GM11168 (cell line): ENCODE results near the gene C1orf159.

Experiments
- in situ Hi-C: fragments of 300-500 bp; cut with MboI; formaldehyde crosslinking; loops from one replicate; pipeline ENCODE4 v1.12.0; 2022; ENCODE audit warnings: low sequenced_read_pairs; ENCODE audit not compliant: unreplicated experiment

The C1orf159 gene

DNA sequence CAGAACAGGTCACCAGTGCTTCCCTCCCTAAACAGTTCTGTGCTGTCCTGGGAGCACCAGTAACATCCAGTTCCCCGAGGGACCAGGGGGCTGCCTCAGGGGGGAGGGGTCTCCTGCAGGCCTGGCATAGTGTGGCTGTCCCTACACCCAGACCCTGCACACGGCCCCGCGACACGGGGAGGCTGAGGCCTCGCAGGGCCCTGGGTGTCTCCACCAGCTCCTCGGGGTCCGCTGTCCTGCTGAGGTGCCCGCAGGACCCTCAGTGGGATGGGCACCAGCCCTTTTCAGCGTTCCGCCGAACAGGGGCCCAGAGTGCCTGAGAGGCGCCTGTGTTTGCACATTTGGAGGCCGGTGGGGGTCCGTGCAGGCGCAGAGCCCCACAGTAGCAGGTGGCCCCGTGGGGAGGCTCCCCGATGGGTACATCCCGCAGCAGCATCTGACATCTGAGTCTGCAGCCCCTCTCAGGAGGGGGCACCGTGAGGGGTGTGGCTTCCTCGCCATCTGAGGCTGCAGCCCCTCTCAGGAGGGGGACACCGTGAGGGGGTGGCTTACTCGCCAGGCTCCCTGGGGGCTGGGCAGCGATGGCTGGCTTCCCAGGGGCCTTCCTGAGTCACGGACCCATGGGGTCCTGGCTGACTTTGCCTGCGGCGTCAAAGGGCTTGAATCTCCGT lies 18.5 kb upstream of the C1orf159 start:
- in situ Hi-C loops, result no loop called here

DNA sequence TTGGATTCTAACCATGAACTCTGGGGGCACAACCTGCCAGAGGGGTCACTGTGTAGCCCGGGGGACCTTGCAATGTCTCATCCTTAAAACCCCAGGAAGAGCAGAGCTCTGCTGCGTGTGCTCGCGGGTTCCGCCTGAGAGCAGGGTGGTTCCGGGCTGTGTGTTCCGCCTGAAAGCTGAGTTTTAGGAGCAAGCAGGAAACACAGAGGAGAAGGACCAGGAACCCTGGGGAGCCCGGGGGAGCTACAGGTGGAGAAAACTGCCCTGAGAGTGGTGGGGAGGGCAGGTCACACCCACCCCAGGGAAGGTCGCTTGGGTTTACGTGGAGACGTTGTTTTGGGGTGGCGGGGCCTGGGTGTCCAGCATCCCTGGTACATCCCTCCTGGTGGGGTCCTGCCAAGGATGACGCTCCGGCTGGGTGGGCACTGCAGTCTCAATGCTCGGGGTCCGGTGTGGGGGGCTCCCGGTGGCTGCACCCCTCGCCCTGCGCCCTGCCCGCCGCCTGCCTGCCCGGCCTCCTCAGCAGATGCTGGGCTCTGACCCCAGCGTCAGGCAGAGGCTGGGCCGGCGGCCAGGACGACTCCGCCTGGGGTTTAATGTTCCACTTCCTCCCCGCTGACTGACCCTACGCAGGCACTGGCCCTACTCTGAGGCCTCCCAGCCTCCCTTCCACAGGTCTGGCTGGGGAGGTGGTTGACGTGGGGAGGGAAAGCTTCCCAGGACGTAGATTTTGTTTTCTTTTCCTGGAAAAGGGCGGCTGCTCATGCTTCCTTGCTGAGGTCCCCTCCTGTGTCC lies 17.3 kb upstream of the C1orf159 start:
- in situ Hi-C loops, result no loop called here

DNA sequence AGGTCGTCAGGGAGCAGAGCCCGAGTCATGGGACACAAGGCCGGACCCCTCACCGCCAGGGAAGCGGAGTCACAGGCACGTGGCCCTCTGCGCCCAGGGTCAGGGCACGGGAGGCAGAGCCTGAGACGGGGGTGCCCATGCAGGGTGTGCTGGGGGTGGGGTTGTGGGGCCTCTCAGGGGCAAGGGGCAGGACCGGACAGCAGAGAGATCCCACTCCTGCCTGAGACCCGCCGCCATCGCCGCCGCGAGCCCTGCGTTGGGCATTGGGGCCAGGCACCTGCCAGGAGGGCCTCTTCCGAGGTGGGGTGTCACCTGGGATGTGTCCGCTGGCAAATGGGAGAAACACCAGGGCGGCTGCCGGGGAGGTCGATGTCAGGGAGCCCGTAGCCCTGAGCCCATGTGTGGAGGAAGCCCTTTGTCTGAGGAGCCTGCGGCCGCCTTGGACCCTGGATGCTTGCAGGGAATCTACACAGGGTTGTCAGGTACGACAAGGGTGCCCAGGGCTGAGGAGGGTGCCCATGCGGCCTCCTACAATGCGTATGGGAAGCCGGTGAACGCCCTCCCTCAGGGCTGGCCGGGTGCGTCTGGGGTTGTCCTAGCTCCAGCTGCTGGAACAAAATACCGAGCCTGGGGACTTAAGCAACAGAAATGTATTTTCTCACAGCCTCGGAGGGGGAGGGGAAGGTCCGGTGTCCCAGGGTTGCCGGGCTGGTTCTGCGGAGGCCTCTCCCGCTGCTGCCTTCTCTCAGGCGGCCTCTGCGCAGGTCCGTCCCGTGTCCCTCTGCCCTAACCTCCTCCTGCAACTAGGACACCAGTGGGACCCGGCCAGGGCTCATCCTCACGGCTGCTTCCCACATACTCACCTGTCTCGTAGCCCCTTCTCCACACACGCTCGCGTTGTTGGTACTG lies 16.4 kb upstream of the C1orf159 start:
- in situ Hi-C loops, result no loop called here

DNA sequence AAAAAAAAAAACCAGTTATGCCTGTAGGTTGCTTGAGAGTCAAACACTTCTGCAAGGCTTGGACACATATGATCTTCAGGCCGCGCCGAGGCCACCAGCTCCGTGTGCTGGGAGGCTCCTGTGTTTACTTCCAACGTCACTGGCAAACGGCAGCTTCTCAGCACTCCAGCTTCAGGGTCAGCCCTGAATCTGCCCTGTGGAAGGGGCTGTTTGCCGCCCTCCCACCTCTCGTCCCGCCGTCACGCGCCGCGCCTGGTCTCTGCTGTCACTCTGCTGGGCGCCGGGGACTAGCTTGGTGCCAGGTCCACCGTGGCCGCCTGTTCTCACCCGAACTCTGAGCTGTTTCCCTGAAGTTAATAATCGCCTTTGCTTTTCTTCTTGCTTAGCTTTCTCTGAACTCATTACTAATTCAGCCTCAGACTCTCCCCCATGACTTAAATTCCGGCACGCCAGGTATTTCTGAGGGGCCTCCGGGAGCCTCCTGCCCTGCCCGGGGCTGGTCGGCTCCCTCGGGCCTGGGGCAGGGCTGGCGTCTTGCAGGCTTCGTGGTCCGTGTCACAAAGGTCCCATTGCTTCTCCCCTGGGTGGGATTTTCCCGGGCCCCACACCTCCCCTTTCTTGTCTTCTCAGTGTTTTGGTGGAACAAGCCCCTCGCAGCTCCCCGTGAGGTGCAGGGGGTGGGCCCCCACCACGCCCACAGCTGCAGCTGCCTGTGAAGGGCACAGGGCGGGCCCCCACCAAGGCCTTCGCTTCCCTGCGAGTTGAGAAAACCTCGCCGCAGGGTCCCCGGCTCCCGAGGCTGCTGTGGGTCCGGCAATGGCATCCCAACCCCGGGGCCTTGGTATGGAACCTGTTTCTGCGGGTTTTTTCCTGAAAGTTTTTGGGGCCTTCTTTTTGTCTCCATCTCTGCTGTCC lies 14.6 kb upstream of the C1orf159 start:
- in situ Hi-C loops, result no loop called here

DNA sequence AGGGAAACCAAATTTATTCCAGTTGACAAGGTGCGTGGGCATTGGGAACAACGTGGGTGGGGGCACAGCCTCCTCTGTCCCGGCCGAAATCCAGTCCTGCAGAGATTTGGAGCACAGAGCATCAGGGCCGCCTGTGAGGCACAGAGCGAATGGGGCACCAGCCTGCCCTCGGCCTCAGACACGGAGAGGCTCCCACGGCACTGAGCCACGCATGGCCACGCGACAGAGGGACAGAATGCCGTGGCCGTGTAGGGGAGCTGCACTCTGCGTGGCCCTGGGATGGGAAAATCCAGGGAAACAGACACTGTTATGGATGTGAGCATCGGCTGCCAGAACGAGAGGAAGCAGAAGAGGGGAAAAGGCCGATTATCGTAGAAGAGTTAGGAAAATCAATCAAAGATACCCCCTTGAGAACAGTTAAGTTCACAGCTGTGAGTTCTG lies 13.5 kb upstream of the C1orf159 start:
- in situ Hi-C loops, result no loop called here

DNA sequence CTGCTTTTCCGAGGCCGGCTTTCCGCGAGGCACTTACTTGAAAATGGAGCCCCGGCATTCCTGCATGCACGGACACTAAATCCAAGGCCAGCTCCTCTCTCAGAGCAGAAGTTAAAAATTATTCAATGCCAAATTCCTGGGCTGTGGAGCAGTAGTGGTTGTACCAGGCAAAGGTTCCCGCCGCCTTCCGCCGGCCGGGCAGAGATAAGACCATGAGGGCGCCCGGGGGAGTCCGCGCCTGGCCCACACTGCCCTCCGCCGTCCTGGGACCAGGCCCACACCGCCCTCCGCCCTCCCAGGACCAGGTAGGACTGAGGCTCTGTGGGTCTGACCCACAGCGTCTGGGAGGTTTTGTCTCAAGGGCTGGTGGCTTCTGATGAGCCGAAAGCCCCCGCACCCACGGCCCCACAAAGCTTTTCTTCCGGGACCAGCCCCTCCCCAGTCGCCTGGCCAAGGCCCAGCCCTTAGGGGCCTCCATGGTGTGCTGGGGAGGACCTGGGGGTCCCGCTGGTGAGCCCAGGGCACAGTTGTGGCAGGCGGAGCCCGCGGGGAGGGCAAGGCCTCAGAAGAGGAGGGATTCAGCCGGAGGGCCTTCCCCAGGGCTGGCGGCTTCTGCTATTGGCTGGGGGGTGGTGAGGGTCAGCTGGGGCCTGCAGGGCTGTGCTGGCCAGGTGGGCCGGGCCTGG lies 12.7 kb upstream of the C1orf159 start:
- in situ Hi-C loops, result no loop called here

DNA sequence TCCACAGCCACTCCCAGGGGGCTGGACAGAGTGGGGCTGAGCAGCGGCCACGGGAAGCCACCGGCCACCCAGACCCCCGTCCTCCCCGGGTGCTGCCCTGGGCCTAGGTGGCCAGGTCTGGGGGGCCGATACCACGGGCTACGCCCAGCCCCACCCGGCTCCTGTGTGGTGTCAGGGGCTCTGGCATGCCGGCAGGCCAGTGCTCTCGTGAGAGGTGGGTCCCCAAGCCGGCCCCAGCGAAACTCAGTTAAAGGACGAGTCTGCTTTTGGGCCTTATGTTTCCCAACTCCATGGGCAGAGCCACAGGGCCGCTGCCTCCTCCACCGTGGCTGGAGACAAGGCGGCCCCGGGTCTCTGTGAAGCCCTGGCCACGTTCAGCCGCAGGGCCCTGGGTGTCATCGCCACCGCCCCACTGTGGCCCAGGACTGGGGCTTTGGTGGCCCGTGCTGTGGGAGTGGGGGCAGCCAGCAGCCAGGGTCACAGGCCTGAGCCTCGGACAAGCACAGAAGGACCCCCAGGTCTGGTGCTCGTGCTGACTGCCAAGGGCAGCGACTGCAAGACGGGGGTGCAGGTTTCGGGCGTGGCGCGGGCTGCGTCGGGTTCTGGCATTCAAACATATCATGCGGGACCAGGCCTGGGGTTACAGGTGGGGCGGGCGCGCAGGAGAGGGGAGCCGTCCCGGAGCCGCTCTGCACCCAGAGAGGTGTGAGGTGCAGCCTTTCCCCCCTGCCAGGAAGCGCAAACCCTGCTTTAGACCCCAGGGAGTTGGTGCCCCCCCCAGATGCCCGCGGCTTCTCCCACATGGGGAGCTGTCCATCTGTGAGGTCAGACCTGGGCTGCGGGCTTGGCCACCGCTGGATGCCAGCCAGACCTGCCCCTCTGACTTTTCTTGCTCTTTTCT lies 11.9 kb upstream of the C1orf159 start:
- in situ Hi-C loops, result no loop called here

DNA sequence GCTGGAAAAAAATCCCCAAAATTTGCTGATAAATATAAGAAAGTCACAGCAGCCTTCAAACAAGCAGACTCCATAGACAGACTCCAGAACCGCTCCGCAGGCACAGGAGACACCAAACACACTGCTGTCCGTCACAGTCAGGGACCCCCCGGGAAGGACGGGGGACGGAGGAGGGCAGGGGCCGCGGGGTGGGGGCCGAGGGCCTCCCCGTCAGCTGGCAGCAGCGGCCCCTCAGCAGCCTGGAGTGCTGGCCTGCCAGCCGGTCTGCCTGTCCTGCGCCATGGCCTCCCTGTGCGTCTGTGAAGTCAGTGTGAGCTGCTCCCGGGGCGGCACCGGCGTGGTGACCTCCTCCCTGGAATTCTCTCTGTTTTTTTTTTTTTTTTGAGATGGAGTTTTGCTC lies 10.1 kb upstream of the C1orf159 start:
- in situ Hi-C loops, result no loop called here

DNA sequence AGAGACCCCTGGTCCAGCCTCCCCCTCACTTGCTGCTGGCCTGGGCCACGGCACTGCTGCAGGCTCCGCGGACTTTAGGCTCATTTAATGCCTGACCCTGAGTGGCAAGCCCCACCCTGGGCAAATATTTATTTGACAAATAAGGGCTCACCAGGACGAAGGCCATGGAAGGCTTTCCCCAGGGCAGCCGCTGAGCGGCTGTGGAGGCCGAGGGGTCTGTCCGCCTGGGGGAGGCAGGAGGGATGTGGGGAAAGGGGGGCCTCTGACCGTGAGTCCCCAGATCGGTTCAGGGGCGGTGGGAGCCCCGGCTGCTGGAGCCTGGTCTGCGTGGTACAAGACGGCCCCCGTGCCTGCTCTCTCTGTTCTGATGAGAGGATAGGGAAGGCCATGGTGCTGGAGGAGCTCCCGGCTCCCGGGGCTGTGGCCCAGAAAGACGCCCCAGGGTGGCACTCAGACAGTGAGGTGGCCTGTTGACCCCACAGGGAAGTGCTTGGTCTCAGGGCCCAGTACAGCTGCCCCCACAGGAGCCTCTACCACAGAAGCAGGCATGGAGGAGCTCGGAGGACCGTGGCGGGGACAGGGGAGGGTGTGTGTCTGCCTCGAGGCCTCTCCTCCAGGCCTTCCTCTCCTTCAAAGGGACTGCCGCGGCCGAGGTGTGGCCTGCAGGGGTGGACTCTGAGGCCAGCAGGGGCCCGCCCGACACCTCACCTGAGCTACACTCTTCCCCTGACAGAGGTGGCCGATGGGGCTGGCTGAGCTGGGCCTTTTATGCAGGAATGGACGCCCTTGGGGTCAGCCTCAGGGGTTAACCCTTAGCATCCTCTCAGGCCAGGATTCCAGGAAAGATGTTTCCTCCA lies 9.1 kb upstream of the C1orf159 start:
- in situ Hi-C loops, result no loop called here

DNA sequence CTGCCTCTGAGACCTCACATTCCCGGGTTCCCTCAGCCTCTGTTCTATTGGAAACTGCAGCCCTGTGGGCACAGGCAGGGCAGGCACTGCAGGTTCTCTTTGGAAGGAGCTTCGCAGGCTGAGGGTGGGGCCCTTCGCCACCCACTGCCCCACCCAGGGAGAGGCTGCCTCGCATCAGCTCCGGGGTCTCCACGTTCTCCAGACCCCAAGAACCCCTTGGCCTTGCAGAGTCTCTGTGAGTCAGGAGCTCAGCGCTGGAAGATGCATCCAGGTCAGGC lies 8.6 kb upstream of the C1orf159 start:
- in situ Hi-C loops, result no loop called here

DNA sequence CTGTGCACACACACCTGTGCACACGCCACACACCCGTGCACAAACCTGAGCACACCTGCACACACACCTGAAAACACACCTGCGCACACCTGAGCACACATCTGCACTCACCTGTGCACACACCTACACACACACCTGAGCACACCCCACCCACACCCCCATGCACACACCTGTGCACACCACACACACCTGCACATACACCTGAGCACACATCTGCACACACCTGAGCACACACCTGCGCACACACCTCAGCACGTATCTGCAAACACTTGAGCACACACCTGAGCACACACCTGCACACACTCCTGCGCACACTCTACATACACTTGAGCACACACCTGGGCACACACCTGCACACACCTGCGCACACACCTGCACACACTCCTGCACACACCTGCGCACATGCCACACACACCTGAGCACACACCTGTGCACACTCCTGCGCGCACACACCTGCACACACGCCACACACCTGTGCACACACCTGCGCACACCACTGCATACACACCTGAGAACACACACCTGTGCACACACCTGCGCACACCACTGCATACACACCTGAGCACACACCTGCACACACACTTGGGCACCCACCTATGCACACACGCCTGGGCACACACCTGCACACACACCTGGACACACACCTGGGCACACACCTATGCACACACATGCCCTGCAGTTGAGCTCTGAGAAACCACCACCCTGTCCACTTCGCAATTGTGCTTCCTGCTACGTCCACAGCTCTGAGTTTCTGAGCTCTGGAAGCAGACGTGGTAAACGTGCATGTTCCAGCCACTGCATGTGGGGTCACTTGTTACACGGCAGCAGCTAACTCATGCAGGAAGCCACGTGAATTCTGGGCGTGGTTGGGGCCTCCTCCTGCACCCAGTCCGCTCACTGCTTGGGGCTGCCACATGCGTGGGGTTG lies 8.0 kb upstream of the C1orf159 start:
- in situ Hi-C loops, result no loop called here

DNA sequence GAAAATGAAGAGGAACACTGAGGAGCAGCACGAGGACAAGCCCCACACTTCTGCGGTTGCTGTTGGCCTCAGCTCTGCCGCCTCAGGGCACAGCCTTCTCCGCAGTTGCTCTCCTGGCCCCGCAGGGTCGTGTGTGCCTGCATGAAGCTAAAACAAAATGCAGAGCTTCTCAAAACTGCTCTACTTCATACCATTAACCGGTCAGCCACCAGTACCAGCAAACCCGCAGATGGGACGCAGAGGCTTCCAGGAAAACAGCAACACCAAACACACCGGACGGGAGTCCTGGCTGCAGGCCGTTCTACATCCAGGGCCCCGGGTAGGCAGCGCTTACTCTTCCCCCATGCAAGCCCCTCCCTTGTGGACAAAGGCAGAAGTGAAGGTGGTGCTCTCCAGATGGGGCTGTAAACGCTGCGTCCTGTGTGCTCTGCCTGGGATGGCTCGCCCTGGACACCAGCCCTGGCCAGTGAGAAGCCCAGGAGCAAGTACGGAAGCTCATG lies 7.1 kb upstream of the C1orf159 start:
- in situ Hi-C loops, result no loop called here

DNA sequence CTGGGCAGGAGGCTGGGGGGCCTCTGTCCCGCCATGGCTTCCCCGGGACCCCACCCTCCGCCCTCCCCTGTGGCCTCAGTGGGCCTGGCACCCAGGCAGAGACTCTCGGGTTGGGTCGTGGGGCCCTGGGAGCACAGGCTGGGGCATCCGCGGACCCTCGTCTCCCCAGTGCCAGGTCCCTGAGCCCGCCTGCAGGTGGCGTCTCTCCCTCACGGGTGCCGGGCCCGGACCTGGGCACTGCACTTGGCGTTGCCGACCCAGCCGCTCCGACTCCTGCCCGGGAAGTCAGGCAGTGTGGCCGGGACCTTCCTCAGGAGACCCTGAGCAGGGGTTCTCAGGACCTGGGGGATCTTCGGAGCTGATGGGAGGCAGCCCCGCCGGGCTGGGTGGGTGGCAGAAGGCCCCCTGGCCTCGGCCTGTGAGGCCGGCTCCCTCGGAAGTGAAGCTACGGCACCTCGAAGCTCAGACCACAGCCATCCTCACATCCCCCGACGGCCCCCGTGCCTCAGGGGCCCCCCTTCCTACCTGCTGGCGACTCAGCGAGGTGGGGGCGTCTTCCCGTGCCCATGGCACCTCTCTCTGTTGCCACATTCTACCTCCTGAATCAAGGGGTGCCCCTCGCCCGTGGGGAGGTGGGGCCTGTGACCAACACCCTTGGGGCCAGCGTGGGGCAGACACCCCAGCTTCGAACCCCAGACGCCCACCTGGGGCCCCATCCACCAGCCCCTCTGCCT lies 6.4 kb upstream of the C1orf159 start:
- in situ Hi-C loops, result no loop called here

DNA sequence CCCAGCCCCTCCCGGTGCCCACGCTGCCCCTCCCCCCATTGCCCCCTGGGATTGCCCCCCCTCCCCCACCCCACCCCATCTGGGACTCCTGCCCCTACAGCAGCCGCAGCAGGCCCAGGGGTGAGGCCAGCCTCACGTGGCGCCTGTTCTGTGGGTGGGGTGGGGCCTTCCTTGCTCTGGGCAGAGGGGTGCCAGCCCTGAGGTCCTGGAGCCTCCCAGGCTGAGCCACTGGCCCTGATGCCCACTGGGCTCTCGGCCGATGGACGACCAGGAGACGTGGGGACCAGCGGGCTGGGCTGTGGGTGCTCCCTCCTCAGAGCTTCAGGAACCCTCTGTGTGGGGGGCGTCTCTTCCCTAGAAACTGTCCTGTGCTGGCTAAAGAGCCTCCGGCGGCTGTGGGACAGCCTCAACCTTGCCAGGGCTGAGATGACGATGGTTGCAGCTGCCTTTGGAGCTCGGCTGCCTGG lies 5.8 kb upstream of the C1orf159 start:
- in situ Hi-C loops, result no loop called here

DNA sequence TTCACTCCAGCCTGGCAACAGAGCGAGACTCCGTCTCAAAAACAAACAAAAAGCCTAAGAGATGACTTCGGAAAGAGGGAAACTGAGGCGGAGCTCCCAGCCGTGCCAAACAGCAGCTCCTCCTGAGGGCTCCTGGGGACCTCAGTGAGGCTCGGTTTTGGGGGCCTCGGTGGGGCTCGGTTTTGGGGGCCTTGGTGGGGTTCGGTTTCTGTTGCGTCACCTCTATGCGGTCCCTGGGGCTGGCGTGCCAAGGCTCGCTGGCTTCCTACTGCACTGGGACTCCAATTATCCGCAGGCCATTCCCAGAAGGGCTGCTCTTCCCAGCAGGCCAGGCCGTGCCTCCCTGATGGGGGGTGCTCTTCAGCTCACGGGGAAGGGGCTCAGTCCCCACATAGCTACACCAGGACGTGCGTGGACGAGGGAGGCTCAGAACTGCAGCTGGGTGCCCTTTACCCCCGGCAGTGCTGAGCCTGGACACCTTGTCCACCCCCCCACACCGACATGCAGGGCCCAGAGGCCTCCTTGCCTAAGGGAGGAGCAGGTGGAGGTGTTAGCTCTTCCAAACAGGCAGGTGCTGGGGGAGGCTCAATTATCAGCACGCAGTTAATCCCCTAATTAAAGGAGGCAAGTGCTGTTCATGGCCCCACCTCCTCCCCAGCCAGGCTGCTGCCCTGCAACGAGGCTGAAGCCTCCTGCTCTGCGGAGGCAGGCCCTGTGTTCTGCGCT lies 5.1 kb upstream of the C1orf159 start:
- in situ Hi-C loops, result no loop called here
